Brain microvascular endothelial cell (primary cell): ENCODE data around the gene RAG1.

Experiments
- DNase-seq: peaks from one replicate; pipeline ENCODE4 v3.0.0-alpha.2; 2020
- H3K27ac ChIP-seq: fragments of 250-450 bp; sonication (Bioruptor Pico); 2 replicates; pipeline ENCODE4 v1.5.1; 2020; ENCODE audit warnings: mild to moderate bottlenecking, moderate library complexity
- H3K27me3 ChIP-seq: fragments of 250-450 bp; sonication (Bioruptor Pico); replicated peaks from 2 replicates; pipeline ENCODE4 v1.5.1; 2020; ENCODE audit warnings: mild to moderate bottlenecking
- H3K36me3 ChIP-seq: fragments of 250-450 bp; sonication (Bioruptor Pico); replicated peaks from 2 replicates; pipeline ENCODE4 v1.5.1; 2020; ENCODE audit warnings: mild to moderate bottlenecking
- H3K4me3 ChIP-seq: 2 replicates; pipeline ENCODE4 v1.5.1; 2011; ENCODE audit warnings: low read depth, mild to moderate bottlenecking, control low read depth, low read length, moderate library complexity
- CTCF ChIP-seq: IDR thresholded peaks from 2 replicates; pipeline ENCODE4 v1.5.1; 2011; ENCODE audit warnings: low read depth, mild to moderate bottlenecking, moderate library complexity, low read length, control low read depth, inconsistent platforms; ENCODE audit errors: missing control alignments
- in situ Hi-C: cut with HindIII; loops from 2 replicates; pipeline ENCODE4 v1.10.0; 2017; ENCODE audit warnings: low sequenced_read_pairs, low pct_ligation_motif_present

Gene RAG1

GRCh38 chr11:36618363-36619047, 50.7 kb downstream of the RAG1 start:
- Histone ChIP-seq H3K36me3 (no peaks in the 10 kb centered on the region), H3K4me3 (no peak overlapping the region), H3K27ac (no peak overlapping the region), H3K27me3 (no peaks in the 10 kb centered on the region)
- no peak for DNase-seq
- in situ Hi-C loops, result no loop called here
- no peak for TF ChIP-seq CTCF

GRCh38 chr11:36619502-36619901, 51.7 kb downstream of the RAG1 start:
- TF ChIP-seq CTCF, result no peak
- no peaks in the 10 kb centered on the region for H3K27me3 ChIP-seq
- no peak for DNase-seq
- in situ Hi-C loops, result no loop called here
- H3K27ac ChIP-seq, result no peak overlapping the region
- no peak overlapping the region for H3K4me3 ChIP-seq
- H3K36me3 ChIP-seq, result no peaks in the 10 kb centered on the region

- H3K4me3 ChIP-seq, result no peak overlapping the region
- no peaks in the 10 kb centered on the region for H3K27me3 ChIP-seq
- no peak for TF ChIP-seq CTCF
- no peak overlapping the region for H3K27ac ChIP-seq
- in situ Hi-C loops, result no loop called here
- no peaks in the 10 kb centered on the region for H3K36me3 ChIP-seq
- no peak for DNase-seq
Observed at GRCh38 chr11:36620246-36620645, 52.4 kb downstream of the RAG1 start.

GRCh38 chr11:36622431-36623136, 54.8 kb downstream of the RAG1 start:
- Histone ChIP-seq H3K4me3 (no peak overlapping the region), H3K36me3 (no peaks in the 10 kb centered on the region), H3K27ac (no peak overlapping the region), H3K27me3 (no peaks in the 10 kb centered on the region)
- TF ChIP-seq CTCF, result peak; percentile 58
- in situ Hi-C loops, result no loop called here
- DNase-seq, result peak; percentile 18

- TF ChIP-seq CTCF, result no peak
- in situ Hi-C loops, result no loop called here
- no peak for DNase-seq
- Histone ChIP-seq H3K27me3 (no peaks in the 10 kb centered on the region), H3K4me3 (no peak overlapping the region), H3K27ac (no peak overlapping the region), H3K36me3 (no peaks in the 10 kb centered on the region)
Observed at GRCh38 chr11:36623494-36623893, 55.7 kb downstream of the RAG1 start.
